BLaER1 (cell line): ENCODE results near the gene RBM14.

ENCODE experiments used
- H3K27ac ChIP-seq: shearing (Covaris generic); formaldehyde crosslinking; 2 replicates; pipeline ENCODE4 v1.8.1; 2022
- H3K27me3 ChIP-seq: shearing (Covaris generic); formaldehyde crosslinking; 2 replicates; pipeline ENCODE4 v1.8.1; 2022
- H3K36me3 ChIP-seq: shearing (Covaris generic); formaldehyde crosslinking; 2 replicates; pipeline ENCODE4 v1.8.1; 2022
- H3K4me1 ChIP-seq: shearing (Covaris generic); formaldehyde crosslinking; 2 replicates; pipeline ENCODE4 v1.8.1; 2022
- H3K4me2 ChIP-seq: shearing (Covaris generic); formaldehyde crosslinking; 2 replicates; pipeline ENCODE4 v1.8.1; 2022
- H3K4me3 ChIP-seq: shearing (Covaris generic); formaldehyde crosslinking; 2 replicates; pipeline ENCODE4 v1.8.1; 2022
- H3K9ac ChIP-seq: shearing (Covaris generic); formaldehyde crosslinking; 2 replicates; pipeline ENCODE4 v1.8.1; 2022
- H3K9me3 ChIP-seq: shearing (Covaris generic); formaldehyde crosslinking; 2 replicates; pipeline ENCODE4 v1.8.1; 2022
- H4K20me1 ChIP-seq: shearing (Covaris generic); formaldehyde crosslinking; 2 replicates; pipeline ENCODE4 v1.8.1; 2022
- Cebpa-rat ChIP-seq: shearing (Covaris generic); IDR thresholded peaks from 2 replicates; pipeline ENCODE4 v1.8.1; 2022

The RBM14 gene

DNA sequence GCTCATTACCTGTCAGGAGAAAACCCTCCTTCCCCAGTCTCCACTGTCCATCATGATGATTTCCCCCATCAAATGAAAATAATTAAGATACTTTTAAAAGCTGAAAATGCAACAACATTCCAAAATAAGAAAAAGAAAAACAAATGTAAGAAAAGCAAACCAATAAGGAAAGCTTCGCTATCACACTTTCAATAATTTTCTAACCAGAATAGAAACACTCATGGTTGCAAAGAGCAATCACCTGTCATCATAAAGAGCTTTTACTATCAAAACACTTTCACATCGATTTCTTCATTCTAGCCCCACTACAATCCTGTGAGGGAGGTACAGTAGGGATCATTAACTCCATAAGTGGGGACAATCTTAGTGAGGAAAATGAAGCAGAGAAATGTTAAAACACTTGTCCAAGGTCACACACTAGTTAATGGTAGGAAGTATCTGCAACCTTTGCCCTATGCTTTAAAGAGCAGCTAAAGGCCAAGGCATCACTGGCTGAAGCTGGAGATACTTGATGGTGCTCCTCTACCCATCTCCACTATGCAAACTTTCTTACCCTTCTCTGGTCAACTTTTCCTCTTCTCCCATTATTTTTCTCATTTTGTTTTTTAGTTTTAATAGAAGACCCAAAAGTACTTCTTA is 58.7 kb downstream of the RBM14 start:
- no peaks in the 10 kb centered on the region for H3K27me3 ChIP-seq
- peaks cover 69% of the 10 kb centered on the region for H4K20me1 ChIP-seq
- peak overlapping the region; percentile 72; the same call in 1 of the 2 replicates for H3K4me3 ChIP-seq
- peaks cover 32% of the 10 kb centered on the region; the same call in 1 of the 2 replicates for H3K36me3 ChIP-seq
- peaks cover 52% of the 10 kb centered on the region for H3K4me1 ChIP-seq
- no peaks in the 10 kb centered on the region for H3K9me3 ChIP-seq
- peak overlapping the region; percentile 98 for H3K4me2 ChIP-seq
- no peak overlapping the region for H3K27ac ChIP-seq
- no peak for TF ChIP-seq Cebpa-rat
- H3K9ac ChIP-seq, result peak overlapping the region; percentile 71; the same call in 1 of the 2 replicates

DNA sequence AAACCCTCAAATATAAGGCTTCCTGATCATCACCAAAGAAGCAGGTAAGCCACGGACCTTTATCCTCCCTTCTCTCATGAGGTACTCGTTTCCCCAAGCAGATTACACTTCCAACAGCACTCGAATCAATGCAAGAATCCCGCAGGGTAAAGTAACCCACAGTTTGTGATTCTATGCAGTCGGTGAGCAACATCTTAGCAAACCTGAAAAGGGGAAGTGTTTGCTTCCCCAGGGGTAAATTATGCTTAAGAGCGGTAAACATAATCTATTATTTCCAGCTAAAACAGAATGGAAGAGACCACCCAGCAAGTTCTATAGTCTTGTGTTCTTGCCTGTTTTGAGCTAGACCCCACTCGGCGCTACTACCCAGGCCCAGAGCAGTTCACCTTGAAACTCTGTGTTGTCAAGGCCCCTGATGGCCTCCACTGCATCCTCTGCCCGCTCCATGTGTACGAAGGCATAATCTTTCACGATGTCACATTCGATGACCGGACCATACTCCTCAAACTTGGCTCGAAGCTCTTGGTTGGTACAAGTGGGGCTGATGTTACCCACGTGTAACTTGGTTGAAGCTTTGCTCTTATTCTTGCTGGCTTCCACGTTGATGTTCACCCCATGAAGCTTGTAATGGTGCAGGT is 60.0 kb downstream of the RBM14 start:
- H4K20me1 ChIP-seq, result peaks cover 56% of the 10 kb centered on the region
- peak overlapping the region; percentile 72 for H3K4me3 ChIP-seq
- H3K9ac ChIP-seq, result peak overlapping the region; percentile 86; the same call in 1 of the 2 replicates
- H3K27ac ChIP-seq, result peak overlapping the region; percentile 18; the same call in 1 of the 2 replicates
- H3K36me3 ChIP-seq, result peaks cover 21% of the 10 kb centered on the region; the same call in 1 of the 2 replicates
- TF ChIP-seq Cebpa-rat, result no peak
- H3K4me1 ChIP-seq, result peaks cover 63% of the 10 kb centered on the region
- no peaks in the 10 kb centered on the region for H3K27me3 ChIP-seq
- peaks cover 6% of the 10 kb centered on the region; the same call in 1 of the 2 replicates for H3K9me3 ChIP-seq
- peak overlapping the region; percentile 98 for H3K4me2 ChIP-seq
